UCSD-AML1 (cell line): ENCODE results near the gene ODC1.

Source experiments
- DNase-seq: peaks from one replicate; lab custom pipeline; 2025; ENCODE audit not compliant: unreplicated experiment; lab: John Stamatoyannopoulos, UW

The ODC1 gene

GRCh38 chr2:10402062-10402585 is 46.0 kb downstream of the ODC1 start:
- DNase-seq: no peak

DNA sequence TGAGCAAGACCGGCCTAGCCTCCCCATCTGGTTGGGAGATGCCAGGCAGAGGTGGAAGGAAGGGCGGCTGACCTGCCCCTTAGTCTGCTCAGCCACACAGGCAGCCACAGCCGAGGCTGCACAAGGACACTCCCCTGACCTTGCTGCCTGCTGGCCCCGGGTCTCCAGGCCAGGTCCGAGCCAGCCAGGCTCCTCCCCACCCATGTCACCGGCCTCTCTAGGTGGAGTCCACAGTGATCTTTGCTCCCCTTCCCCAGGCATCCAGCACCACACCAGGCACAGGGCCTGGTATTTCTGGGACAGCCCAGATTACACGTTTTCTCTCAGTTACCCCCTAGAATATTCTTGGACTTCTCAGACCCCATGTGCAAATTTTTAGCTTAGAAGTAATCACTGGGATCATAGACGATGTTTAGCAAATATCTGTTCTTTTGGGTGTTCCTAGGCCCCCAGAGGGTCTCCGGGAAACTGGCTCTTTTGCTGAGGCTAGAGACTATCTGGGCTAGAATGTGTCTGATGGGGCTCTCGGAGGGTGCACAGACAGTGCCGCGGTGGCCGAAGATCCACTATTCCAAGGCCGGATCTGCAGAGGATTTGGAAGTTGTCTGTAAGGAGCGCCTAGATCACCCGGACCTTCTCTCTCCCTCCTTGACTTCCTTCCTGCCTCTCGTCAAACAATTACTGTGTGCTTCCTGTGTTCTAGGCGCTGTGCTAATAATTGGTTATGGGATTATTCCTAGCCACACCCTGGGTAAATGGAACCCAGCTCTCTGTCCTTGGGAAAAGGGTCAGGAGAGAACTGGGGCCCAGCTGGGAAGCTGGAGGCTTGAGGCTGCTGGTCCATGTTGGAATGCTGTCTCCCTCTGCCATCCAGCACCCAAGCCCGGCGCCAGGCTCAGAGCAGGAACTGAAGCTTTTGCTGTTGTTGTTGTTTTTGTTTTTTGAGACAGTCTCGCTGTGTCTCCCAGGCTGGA is 46.9 kb downstream of the ODC1 start:
- DNase-seq: no peak

DNA sequence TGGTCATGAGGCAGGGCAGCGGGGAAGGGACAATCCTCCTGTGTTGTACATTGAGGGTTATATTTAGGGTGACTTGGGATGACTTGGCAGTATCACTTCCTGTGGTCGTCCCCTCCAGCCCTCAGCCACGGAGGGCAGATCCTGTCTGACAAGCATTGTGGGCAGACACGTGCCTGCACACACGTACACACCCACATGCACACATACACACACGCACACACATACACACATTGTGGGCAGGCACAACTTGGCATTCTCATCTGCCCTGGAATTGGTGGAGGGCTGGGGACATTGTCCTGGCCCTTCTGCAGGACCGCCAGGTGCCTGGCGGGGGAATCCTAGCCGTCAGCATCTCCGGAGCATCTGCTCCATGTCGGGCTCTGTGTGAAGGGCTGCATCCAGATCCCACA is 47.6 kb downstream of the ODC1 start:
- peak; percentile 86 for DNase-seq

GRCh38 chr2:10400002-10400401 is 48.1 kb downstream of the ODC1 start:
- no peak for DNase-seq

GRCh38 chr2:10399358-10399757 is 48.8 kb downstream of the ODC1 start:
- no peak for DNase-seq

- peak; percentile 76 for DNase-seq
Measured at GRCh38 chr2:10398496-10398895, 49.6 kb downstream of the ODC1 start.

DNA sequence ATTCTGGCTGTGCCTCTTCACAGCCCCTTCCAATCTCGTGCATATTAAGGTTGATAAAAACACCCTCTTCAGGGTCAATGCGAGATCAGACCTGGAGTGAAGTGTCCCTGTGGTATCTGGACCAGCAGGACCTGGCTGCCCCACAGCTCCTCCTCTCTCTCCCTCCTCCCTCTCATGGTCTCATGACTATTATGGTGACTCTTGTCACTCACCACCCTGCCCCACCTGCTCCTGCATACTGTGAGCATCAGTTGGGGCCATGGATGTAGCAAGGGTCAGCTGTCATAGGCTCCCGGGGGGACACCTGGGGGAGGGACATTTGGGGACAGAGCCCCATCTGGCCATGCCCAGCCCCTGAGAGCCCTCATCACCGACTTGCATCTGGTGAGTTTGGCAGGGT is 50.2 kb downstream of the ODC1 start:
- DNase-seq: no peak

GRCh38 chr2:10397297-10397875 is 50.7 kb downstream of the ODC1 start:
- DNase-seq: no peak

GRCh38 chr2:10396464-10396863 is 51.7 kb downstream of the ODC1 start:
- DNase-seq: no peak

- DNase-seq: no peak
Measured at GRCh38 chr2:10395893-10396292, 52.2 kb downstream of the ODC1 start.

- DNase-seq: no peak
Measured at GRCh38 chr2:10393640-10393982, 54.5 kb downstream of the ODC1 start.

- peak; percentile 61 for DNase-seq
Measured at GRCh38 chr2:10392951-10393639, 55.0 kb downstream of the ODC1 start.

DNA sequence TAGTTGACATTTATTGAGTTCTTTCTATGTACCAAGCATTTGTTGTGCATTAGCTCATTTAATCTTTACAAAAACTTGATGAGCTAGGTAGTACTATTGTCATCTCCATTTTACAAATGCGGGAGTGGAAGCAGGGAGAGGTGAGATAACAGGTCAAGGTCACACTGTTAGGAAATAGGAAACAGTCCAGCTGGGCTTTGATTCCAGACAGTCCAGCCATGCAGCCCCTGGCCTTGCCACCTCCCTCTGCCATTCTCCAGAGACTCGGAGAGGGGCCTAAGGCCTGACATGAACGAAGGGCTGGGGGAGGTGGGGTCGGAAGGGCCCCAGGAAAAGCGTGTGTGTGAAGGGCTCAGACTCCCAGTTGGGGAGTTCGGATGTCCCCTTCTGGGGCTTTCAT is 55.6 kb downstream of the ODC1 start:
- no peak for DNase-seq

DNA sequence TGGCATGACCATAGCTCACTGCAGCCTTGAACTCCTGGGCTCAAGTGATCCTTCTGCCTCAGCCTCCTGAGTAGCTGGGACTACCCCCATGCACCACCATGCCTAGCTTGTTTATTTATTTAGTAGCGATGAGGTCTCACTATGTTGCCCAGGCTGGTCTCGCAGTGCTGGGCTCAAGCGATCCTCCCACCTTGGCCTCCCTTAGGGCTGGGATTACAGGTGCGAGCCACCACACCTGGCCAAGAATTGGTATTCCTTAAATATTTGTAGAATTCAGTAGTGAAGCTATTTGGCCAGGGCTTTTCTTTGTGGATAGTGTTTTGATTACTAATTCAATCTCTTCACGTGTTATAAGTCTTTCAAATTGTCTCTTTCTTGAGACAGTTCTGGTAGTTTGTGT is 56.0 kb downstream of the ODC1 start:
- no peak for DNase-seq

DNA sequence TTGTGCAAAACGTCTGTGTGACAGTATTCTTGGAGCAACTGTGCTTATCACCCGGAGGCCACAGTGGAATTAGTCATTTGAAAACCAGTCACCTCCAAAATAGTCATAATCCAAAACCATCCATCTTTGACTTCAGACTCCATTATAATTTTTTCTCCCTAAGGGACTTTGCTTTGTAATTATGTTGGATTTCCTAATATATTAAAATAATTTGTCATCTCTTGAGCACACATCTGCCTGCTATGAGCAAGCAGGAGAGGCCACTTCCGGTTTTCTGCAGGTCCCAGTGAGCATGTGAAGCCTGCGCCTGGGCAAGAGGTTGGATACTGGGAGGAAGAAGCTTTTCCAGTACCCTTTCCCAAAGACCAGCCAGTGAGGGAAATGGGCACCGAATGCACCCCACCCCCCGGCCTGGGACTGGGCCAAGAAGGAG is 57.7 kb downstream of the ODC1 start:
- DNase-seq: no peak
